ENCODE results near the gene GALNT2.

The GALNT2 gene

DNA sequence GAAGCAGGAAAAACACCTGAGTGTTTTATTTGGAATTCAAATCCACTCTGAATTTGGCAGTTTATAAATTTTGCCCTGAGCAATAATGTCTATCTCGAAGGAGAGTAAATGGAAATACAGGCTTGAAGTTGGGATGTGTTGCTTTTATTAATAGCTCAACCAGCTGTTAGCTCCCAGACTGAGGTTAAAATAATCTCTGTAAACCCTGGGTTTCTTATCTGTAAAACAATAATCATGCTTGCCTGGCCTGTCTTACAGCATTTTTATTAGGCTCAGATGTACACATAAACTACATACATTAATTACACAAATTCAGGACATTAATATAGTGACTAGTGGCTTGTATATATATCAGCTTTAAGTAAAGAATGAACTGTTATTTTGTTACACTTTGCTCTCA, 148.5 kb downstream of the GALNT2 start:
- H3K4me1 ChIP-seq (ENCODE audit: insufficient read depth, low read length): peaks cover 19% of the 10 kb centered on the region
- no peaks in the 10 kb centered on the region for H3K36me3 ChIP-seq (ENCODE audit: insufficient read depth, low read length)
- no peaks in the 10 kb centered on the region for H3K9me3 ChIP-seq (ENCODE audit: low read length)
- H3K4me3 ChIP-seq (ENCODE audit: low read depth in 1 of 2, low read length in 2 of 2): no peak overlapping the region
- no peak overlapping the region for H3K9ac ChIP-seq (ENCODE audit: low read length)
- no peaks in the 10 kb centered on the region for H3K27me3 ChIP-seq (ENCODE audit: control insufficient read depth in 1 of 2, insufficient read depth in 2 of 2, low read length in 2 of 2)
- no peak overlapping the region for H3K27ac ChIP-seq (ENCODE audit: low read depth, low read length)

DNA sequence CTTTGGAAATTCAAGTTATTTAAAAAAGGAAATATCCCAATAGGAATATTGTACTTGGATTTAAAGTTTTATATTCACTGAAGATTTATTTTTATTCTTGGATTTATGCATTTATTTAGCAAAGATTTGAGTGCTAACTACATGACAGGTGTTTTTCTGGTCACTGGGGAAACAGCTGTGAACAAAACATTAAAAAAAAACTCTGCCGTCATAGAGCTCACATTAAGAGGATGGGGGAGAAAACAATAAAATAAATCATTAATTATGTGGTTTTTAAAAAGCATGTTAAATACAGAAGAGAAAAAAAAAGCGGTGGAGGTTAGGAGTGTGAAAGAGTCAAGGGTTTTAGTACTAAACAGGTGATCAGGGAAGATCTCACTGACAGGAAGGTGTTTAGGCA, 149.9 kb downstream of the GALNT2 start:
- Histone ChIP-seq H3K36me3 (ENCODE audit: insufficient read depth, low read length) (no peaks in the 10 kb centered on the region), H3K27ac (ENCODE audit: low read depth, low read length) (no peak overlapping the region), H3K4me1 (ENCODE audit: insufficient read depth, low read length) (peaks cover 21% of the 10 kb centered on the region), H3K9ac (ENCODE audit: low read length) (no peak overlapping the region), H3K9me3 (ENCODE audit: low read length) (no peaks in the 10 kb centered on the region), H3K27me3 (ENCODE audit: control insufficient read depth in 1 of 2, insufficient read depth in 2 of 2, low read length in 2 of 2) (no peaks in the 10 kb centered on the region), H3K4me3 (ENCODE audit: low read depth in 1 of 2, low read length in 2 of 2) (no peak overlapping the region)

DNA sequence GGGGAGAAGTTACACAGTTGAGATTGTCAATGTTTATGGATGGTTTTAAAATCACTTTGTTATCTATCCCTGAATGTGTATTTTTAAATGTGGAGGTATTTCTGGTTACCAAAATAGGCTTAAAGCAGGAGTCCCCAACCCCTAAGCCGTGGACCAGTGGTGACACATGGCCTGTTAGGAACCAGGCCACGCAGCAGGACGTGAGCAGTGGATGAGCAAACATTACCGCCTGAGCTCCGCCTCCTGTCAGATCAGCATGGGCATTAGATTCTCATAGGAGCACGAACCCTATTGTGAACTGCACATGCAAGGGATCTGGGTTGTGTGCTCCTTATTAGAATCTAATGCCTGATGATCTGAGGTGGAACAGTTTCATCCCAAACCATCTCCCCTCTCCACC, 151.6 kb downstream of the GALNT2 start:
- H3K4me1 ChIP-seq (ENCODE audit: insufficient read depth, low read length): peaks cover 21% of the 10 kb centered on the region
- no peaks in the 10 kb centered on the region for H3K36me3 ChIP-seq (ENCODE audit: insufficient read depth, low read length)
- no peak overlapping the region for H3K9ac ChIP-seq (ENCODE audit: low read length)
- no peaks in the 10 kb centered on the region for H3K27me3 ChIP-seq (ENCODE audit: control insufficient read depth in 1 of 2, insufficient read depth in 2 of 2, low read length in 2 of 2)
- H3K4me3 ChIP-seq (ENCODE audit: low read depth in 1 of 2, low read length in 2 of 2): no peak overlapping the region
- no peaks in the 10 kb centered on the region for H3K9me3 ChIP-seq (ENCODE audit: low read length)
- H3K27ac ChIP-seq (ENCODE audit: low read depth, low read length): no peak overlapping the region

GRCh38 chr1:230219174-230220067, 152.4 kb downstream of the GALNT2 start:
- H3K4me3 ChIP-seq (ENCODE audit: low read depth in 1 of 2, low read length in 2 of 2): no peak overlapping the region
- no peaks in the 10 kb centered on the region for H3K27me3 ChIP-seq (ENCODE audit: control insufficient read depth in 1 of 2, insufficient read depth in 2 of 2, low read length in 2 of 2)

DNA sequence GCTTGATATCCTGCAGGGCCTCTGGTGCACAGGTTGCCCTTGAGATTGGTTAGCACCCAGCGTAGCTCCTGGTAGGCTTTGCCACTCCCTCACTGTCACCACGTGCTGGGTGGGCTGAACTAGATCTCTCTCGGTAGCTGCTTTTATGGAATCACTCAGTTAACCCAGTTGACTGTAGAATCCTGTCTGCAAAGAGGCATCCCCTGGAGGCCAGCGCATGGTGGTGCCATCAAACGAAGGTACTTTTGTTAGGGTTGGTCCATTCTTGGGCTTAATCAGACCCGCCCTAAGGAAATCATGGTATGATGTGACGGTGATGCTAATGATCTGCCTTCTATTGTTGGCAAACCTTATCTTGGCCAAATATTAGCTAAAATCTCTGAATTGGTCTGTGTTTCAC, 153.4 kb downstream of the GALNT2 start:
- Histone ChIP-seq H3K9me3 (ENCODE audit: low read length) (no peaks in the 10 kb centered on the region), H3K4me1 (ENCODE audit: insufficient read depth, low read length) (peaks cover 12% of the 10 kb centered on the region), H3K36me3 (ENCODE audit: insufficient read depth, low read length) (no peaks in the 10 kb centered on the region), H3K27ac (ENCODE audit: low read depth, low read length) (no peak overlapping the region), H3K4me3 (ENCODE audit: low read depth in 1 of 2, low read length in 2 of 2) (no peak overlapping the region), H3K27me3 (ENCODE audit: control insufficient read depth in 1 of 2, insufficient read depth in 2 of 2, low read length in 2 of 2) (no peaks in the 10 kb centered on the region), H3K9ac (ENCODE audit: low read length) (no peak overlapping the region)

More at GRCh38 chr1:230219174-230220067, 152.4 kb downstream of the GALNT2 start:
- no peak overlapping the region for H3K9ac ChIP-seq (ENCODE audit: low read length)
- no peaks in the 10 kb centered on the region for H3K36me3 ChIP-seq (ENCODE audit: insufficient read depth, low read length)
- H3K4me1 ChIP-seq (ENCODE audit: insufficient read depth, low read length): peaks cover 21% of the 10 kb centered on the region
- no peaks in the 10 kb centered on the region for H3K9me3 ChIP-seq (ENCODE audit: low read length)
- H3K27ac ChIP-seq (ENCODE audit: low read depth, low read length): no peak overlapping the region

- Histone ChIP-seq H3K9ac (ENCODE audit: low read length) (no peak overlapping the region), H3K9me3 (ENCODE audit: low read length) (no peaks in the 10 kb centered on the region), H3K4me3 (ENCODE audit: low read depth in 1 of 2, low read length in 2 of 2) (no peak overlapping the region), H3K4me1 (ENCODE audit: insufficient read depth, low read length) (peaks cover 12% of the 10 kb centered on the region), H3K36me3 (ENCODE audit: insufficient read depth, low read length) (no peaks in the 10 kb centered on the region), H3K27me3 (ENCODE audit: control insufficient read depth in 1 of 2, insufficient read depth in 2 of 2, low read length in 2 of 2) (no peaks in the 10 kb centered on the region), H3K27ac (ENCODE audit: low read depth, low read length) (no peak overlapping the region)
Observed at GRCh38 chr1:230220907-230221306, 153.9 kb downstream of the GALNT2 start.

DNA sequence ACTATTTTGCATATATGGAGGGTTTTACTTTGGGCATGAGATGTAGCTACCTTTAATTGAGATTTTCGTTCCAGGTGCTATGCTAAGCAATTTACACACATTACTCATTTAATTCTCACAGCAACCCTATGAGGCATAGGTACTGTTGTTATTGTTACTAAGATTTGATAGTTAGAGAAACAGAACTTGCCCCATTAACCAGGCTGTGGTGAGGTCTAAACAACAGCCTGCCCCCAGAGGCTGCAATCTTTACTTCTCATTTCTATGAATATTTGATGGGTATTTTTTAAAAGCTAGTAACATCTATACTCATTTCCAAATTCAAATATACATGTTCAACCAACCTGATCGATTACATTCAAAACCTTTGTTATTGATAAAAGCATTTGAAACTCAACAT, 155.6 kb downstream of the GALNT2 start:
- no peak overlapping the region for H3K9ac ChIP-seq (ENCODE audit: low read length)
- H3K27me3 ChIP-seq (ENCODE audit: control insufficient read depth in 1 of 2, insufficient read depth in 2 of 2, low read length in 2 of 2): no peaks in the 10 kb centered on the region
- no peaks in the 10 kb centered on the region for H3K9me3 ChIP-seq (ENCODE audit: low read length)
- H3K4me1 ChIP-seq (ENCODE audit: insufficient read depth, low read length): peaks cover 12% of the 10 kb centered on the region
- no peak overlapping the region for H3K27ac ChIP-seq (ENCODE audit: low read depth, low read length)
- H3K36me3 ChIP-seq (ENCODE audit: insufficient read depth, low read length): no peaks in the 10 kb centered on the region
- H3K4me3 ChIP-seq (ENCODE audit: low read depth in 1 of 2, low read length in 2 of 2): no peak overlapping the region

DNA sequence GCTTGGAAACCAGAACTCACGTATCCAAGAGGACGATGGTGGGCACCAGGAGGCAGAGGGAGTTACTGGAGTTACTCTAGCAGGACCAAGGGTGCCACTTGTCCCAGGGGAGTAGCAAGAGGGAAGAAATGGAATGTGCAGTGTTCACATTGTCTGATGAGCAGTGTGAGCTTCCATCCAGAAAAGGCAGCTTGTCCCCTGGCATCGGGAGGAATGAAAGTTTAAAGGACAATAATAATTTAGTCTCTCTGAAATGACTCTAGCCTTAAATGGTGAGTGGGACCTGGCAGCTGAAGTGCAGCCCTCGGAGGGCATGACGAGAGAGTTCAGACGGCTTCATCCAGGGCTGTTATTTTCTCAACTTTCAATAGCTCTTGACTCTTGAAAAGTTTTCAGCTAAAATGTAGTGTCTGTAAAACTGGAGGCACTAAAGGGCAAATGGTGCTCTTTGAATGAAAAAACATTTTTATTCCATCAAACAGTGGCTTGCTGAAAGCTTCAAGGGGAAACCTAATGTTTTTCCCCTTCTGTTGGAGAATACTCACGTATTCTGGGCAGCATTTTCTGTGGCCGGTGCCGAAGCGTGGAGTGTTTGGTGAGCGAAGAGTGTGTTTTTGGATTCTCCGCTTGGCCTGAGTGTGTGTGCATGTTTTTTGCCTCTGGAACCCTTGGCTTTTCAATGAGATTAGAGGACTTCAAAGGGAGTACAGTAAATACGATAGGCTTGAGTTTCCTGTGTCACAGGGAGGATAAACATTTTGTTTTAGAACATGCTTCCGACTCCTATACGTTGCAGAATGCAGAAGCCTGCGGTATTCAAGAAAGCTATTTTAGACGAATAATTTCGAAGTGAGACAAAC, 157.3 kb downstream of the GALNT2 start:
- Histone ChIP-seq H3K4me1 (ENCODE audit: insufficient read depth, low read length) (peaks cover 12% of the 10 kb centered on the region), H3K9ac (ENCODE audit: low read length) (no peak overlapping the region), H3K36me3 (ENCODE audit: insufficient read depth, low read length) (no peaks in the 10 kb centered on the region), H3K27me3 (ENCODE audit: control insufficient read depth in 1 of 2, insufficient read depth in 2 of 2, low read length in 2 of 2) (no peaks in the 10 kb centered on the region), H3K27ac (ENCODE audit: low read depth, low read length) (no peak overlapping the region), H3K4me3 (ENCODE audit: low read depth in 1 of 2, low read length in 2 of 2) (no peak overlapping the region), H3K9me3 (ENCODE audit: low read length) (no peaks in the 10 kb centered on the region)

- no peaks in the 10 kb centered on the region for H3K9me3 ChIP-seq (ENCODE audit: low read length)
- peaks cover 13% of the 10 kb centered on the region for H3K4me1 ChIP-seq (ENCODE audit: insufficient read depth, low read length)
- H3K9ac ChIP-seq (ENCODE audit: low read length): no peak overlapping the region
- no peaks in the 10 kb centered on the region for H3K36me3 ChIP-seq (ENCODE audit: insufficient read depth, low read length)
- no peak overlapping the region for H3K27ac ChIP-seq (ENCODE audit: low read depth, low read length)
- no peak overlapping the region for H3K4me3 ChIP-seq (ENCODE audit: low read depth in 1 of 2, low read length in 2 of 2)
- H3K27me3 ChIP-seq (ENCODE audit: control insufficient read depth in 1 of 2, insufficient read depth in 2 of 2, low read length in 2 of 2): no peaks in the 10 kb centered on the region
Observed at GRCh38 chr1:230226007-230226800, 159.2 kb downstream of the GALNT2 start.

GRCh38 chr1:230226814-230227213, 159.8 kb downstream of the GALNT2 start:
- Histone ChIP-seq H3K36me3 (ENCODE audit: insufficient read depth, low read length) (no peaks in the 10 kb centered on the region), H3K27me3 (ENCODE audit: control insufficient read depth in 1 of 2, insufficient read depth in 2 of 2, low read length in 2 of 2) (no peaks in the 10 kb centered on the region), H3K4me3 (ENCODE audit: low read depth in 1 of 2, low read length in 2 of 2) (no peak overlapping the region), H3K27ac (ENCODE audit: low read depth, low read length) (no peak overlapping the region), H3K4me1 (ENCODE audit: insufficient read depth, low read length) (peaks cover 12% of the 10 kb centered on the region), H3K9ac (ENCODE audit: low read length) (no peak overlapping the region), H3K9me3 (ENCODE audit: low read length) (no peaks in the 10 kb centered on the region)
